Mucosa of descending colon (tissue), 3 donors: ENCODE measurements around the gene ANO3. TPM values are rescaled to one million over a fixed set of nuclear protein-coding genes. Genes with fewer than 3 reads are reported as not detected.

Source experiments
- ATAC-seq: fragments of 200-7000 bp; cut with Tn5 transposase; one replicate; pipeline ENCODE4 v1.9.1; 2020; ENCODE audit warnings: mild to moderate bottlenecking, moderate library complexity
- DNase-seq, 3 donors: peaks; one replicate each; pipeline ENCODE4 v3.0.0-alpha.2; 2020
- H3K36me3 ChIP-seq: fragments of 200-600 bp; one replicate; pipeline ENCODE4 v1.8.0; 2021; ENCODE audit warnings: low read depth, mild to moderate bottlenecking
- H3K4me1 ChIP-seq: fragments of 200-600 bp; one replicate; pipeline ENCODE4 v1.8.0; 2021; ENCODE audit warnings: low read depth, mild to moderate bottlenecking
- H3K4me3 ChIP-seq: fragments of 200-600 bp; one replicate; pipeline ENCODE4 v1.8.0; 2021; ENCODE audit warnings: mild to moderate bottlenecking
- H3K9me3 ChIP-seq: fragments of 200-600 bp; one replicate; pipeline ENCODE4 v1.8.0; 2021; ENCODE audit warnings: mild to moderate bottlenecking
- CTCF ChIP-seq: fragments of 200-600 bp; IDR thresholded peaks from one replicate; pipeline ENCODE4 v1.8.0; 2022; ENCODE audit warnings: antibody characterized with exemption, mild to moderate bottlenecking
- intact Hi-C, 2 donors: fragments of 100-400 bp; cut with DNase I in 1 of 2; cut with micrococcal nuclease in 1 of 2; formaldehyde crosslinking; loops; one replicate each; pipeline versions ENCODE4 v1.11.0 to v1.11.1; 2022; cut with DNase I, micrococcal nuclease
- total RNA-seq, 3 donors: library from RNA; stranded (reverse); fragmentation: NEBNext Ultra II Directional in 2 of 3; extraction: Animal tissue kit (Norgen Biotek cat#: 25700) in 2 of 3; gene quantifications; one replicate each; pipeline versions ENCODE4 v1.2.1 to v1.2.4, GENCODE V29; 2021 to 2023
- donor health status: DM: no; HTN: no; CAD: no; lungs with moderate emphysema.
- donor health status: DM: no; HTN: no; CAD: no.
- donor health status: DM: no; HTN: yes; CAD: no.

The ANO3 gene
- total RNA-seq, 3 donors from 2014 or later = 0.31 to 1.3 (median 0.35) TPM

GRCh38 chr11:26549176-26549575 is 217.2 kb downstream of the ANO3 start:
- intact Hi-C loops = no loop called here
- Histone ChIP-seq H3K9me3 (no peaks in the 10 kb centered on the region), H3K4me1 (no peaks in the 10 kb centered on the region), H3K4me3 (no peak overlapping the region), H3K36me3 (no peaks in the 10 kb centered on the region)
- DNase-seq (no peak), ATAC-seq (no peak)
- TF ChIP-seq CTCF = no peak

GRCh38 chr11:26550022-26550421 is 218.1 kb downstream of the ANO3 start:
- no peak overlapping the region for H3K4me3 ChIP-seq
- no peak for TF ChIP-seq CTCF
- no peak for ATAC-seq
- DNase-seq = no peak
- H3K4me1 ChIP-seq = no peaks in the 10 kb centered on the region
- no peaks in the 10 kb centered on the region for H3K9me3 ChIP-seq
- intact Hi-C loops = no loop called here
- H3K36me3 ChIP-seq = no peaks in the 10 kb centered on the region

GRCh38 chr11:26551186-26551801 is 219.4 kb downstream of the ANO3 start:
- Histone ChIP-seq H3K4me1 (no peaks in the 10 kb centered on the region), H3K36me3 (no peaks in the 10 kb centered on the region), H3K9me3 (no peaks in the 10 kb centered on the region), H3K4me3 (no peak overlapping the region)
- DNase-seq = no peak
- intact Hi-C loops = no loop called here
- TF ChIP-seq CTCF = no peak
- no peak for ATAC-seq

DNA sequence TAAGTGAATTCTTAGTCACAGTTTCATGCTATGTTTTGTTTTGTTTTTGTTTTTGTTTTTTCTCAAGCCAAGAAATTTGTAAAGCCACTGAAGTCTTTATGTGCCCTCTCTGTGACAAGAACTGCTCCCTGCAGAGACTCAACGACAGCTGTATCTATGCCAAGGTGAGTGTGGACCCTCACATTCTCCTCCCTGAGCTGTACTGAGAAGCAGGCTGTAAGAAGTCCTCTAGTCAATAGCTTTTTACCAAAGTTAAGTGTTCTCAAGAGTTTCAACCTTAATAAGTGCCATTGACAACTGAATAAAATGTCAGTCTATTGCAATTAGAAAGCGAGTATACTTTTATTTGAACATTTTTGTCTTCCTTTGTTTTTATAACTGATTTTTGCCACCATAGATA is 221.3 kb downstream of the ANO3 start:
- intact Hi-C loops = no loop called here
- H3K36me3 ChIP-seq = no peaks in the 10 kb centered on the region
- DNase-seq = no peak
- no peak for ATAC-seq
- no peak for TF ChIP-seq CTCF
- no peaks in the 10 kb centered on the region for H3K4me1 ChIP-seq
- H3K9me3 ChIP-seq = no peaks in the 10 kb centered on the region
- H3K4me3 ChIP-seq = no peak overlapping the region

- intact Hi-C loops = no loop called here
- H3K4me3 ChIP-seq = no peak overlapping the region
- no peaks in the 10 kb centered on the region for H3K9me3 ChIP-seq
- no peaks in the 10 kb centered on the region for H3K36me3 ChIP-seq
- H3K4me1 ChIP-seq = no peaks in the 10 kb centered on the region
- ATAC-seq (no peak), DNase-seq (no peak)
- TF ChIP-seq CTCF = no peak
Observed at GRCh38 chr11:26554455-26554854, 222.5 kb downstream of the ANO3 start.

- no peak for TF ChIP-seq CTCF
- Histone ChIP-seq H3K4me3 (no peak overlapping the region), H3K36me3 (no peaks in the 10 kb centered on the region), H3K4me1 (no peaks in the 10 kb centered on the region), H3K9me3 (no peaks in the 10 kb centered on the region)
- peak; percentile 38 for ATAC-seq
- intact Hi-C loops = no loop called here
- DNase-seq = no peak
Observed at GRCh38 chr11:26556582-26556981, 224.7 kb downstream of the ANO3 start.
